ENCODE results near the gene TMEM53. TPM values are rescaled to one million over a fixed set of nuclear protein-coding genes. Genes with fewer than 3 reads are reported as not detected.

TMEM53 gene
- total and polyA plus RNA-seq, 2 experiments from 2014 or later, result 6.9 to 37.4 TPM

GRCh38 chr1:44688760-44689446, 14.6 kb upstream of the TMEM53 start:
- WGBS (ENCODE audit: low lambda C conversion rate, missing lambda C conversion rate), result 82% methylated on average over 12 of the region's 12 CpGs
- Histone ChIP-seq H3K4me3 (no peak overlapping the region), H3K9me2 (replicated peaks; ENCODE audit: insufficient read depth) (no peaks in the 10 kb centered on the region), H2AFZ (no peak overlapping the region), H3K9me3 (ENCODE audit: low read depth) (no peaks in the 10 kb centered on the region), H3K27ac (no peak overlapping the region), H4K20me1 (ENCODE audit: insufficient read depth, poor library complexity, severe bottlenecking) (no peaks in the 10 kb centered on the region), H3K79me2 (no peaks in the 10 kb centered on the region), H3K4me2 (no peak overlapping the region), H3K36me3 (replicated peaks; ENCODE audit: insufficient read depth, low read depth) (no peaks in the 10 kb centered on the region), H3K4me1 (ENCODE audit: insufficient read depth) (no peaks in the 10 kb centered on the region), H3K27me3 (no peaks in the 10 kb centered on the region)
- no peak for TF ChIP-seq EZH2phosphoT487 (IDR thresholded peaks at IDR 0.05; ENCODE audit: low read depth, severe bottlenecking, unreplicated experiment)
- no peak for TF ChIP-seq CTCF (IDR thresholded peaks at IDR 0.05; ENCODE audit: poor library complexity)
- TF ChIP-seq EZH2 (IDR thresholded peaks at IDR 0.05; ENCODE audit: borderline replicate concordance), result no peak
- DNase-seq (ENCODE audit: low spot score), result no peak

GRCh38 chr1:44685881-44686280, 11.6 kb upstream of the TMEM53 start:
- no peak overlapping the region for H2AFZ ChIP-seq
- H3K27me3 ChIP-seq, result no peaks in the 10 kb centered on the region
- H3K27ac ChIP-seq, result no peak overlapping the region
- H3K9me3 ChIP-seq (ENCODE audit: low read depth), result no peaks in the 10 kb centered on the region
- TF ChIP-seq EZH2phosphoT487 (IDR thresholded peaks at IDR 0.05; ENCODE audit: low read depth, severe bottlenecking, unreplicated experiment) (no peak), EZH2 (IDR thresholded peaks at IDR 0.05; ENCODE audit: borderline replicate concordance) (no peak), CTCF (IDR thresholded peaks at IDR 0.05; ENCODE audit: poor library complexity) (no peak)
- 90% methylated on average over 8 of the region's 8 CpGs for WGBS (ENCODE audit: low lambda C conversion rate, missing lambda C conversion rate)
- H3K4me1 ChIP-seq (ENCODE audit: insufficient read depth), result no peaks in the 10 kb centered on the region
- no peak overlapping the region for H3K4me2 ChIP-seq
- H3K4me3 ChIP-seq, result no peak overlapping the region
- no peak for DNase-seq (ENCODE audit: low spot score)
- no peaks in the 10 kb centered on the region for H3K36me3 ChIP-seq (replicated peaks; ENCODE audit: insufficient read depth, low read depth)
- H3K79me2 ChIP-seq, result no peaks in the 10 kb centered on the region
- H3K9me2 ChIP-seq (replicated peaks; ENCODE audit: insufficient read depth), result no peaks in the 10 kb centered on the region
- H4K20me1 ChIP-seq (ENCODE audit: insufficient read depth, poor library complexity, severe bottlenecking), result no peaks in the 10 kb centered on the region

- H3K27me3 ChIP-seq, result no peaks in the 10 kb centered on the region
- no peaks in the 10 kb centered on the region for H3K36me3 ChIP-seq (replicated peaks; ENCODE audit: insufficient read depth, low read depth)
- H3K9me2 ChIP-seq (replicated peaks; ENCODE audit: insufficient read depth), result no peaks in the 10 kb centered on the region
- no peaks in the 10 kb centered on the region for H4K20me1 ChIP-seq (ENCODE audit: insufficient read depth, poor library complexity, severe bottlenecking)
- H3K9me3 ChIP-seq (ENCODE audit: low read depth), result no peaks in the 10 kb centered on the region
- H2AFZ ChIP-seq, result no peak overlapping the region
- H3K4me2 ChIP-seq, result no peak overlapping the region
- DNase-seq (ENCODE audit: low spot score), result no peak
- no peaks in the 10 kb centered on the region for H3K79me2 ChIP-seq
- H3K27ac ChIP-seq, result no peak overlapping the region
- no peaks in the 10 kb centered on the region for H3K4me1 ChIP-seq (ENCODE audit: insufficient read depth)
- no peak overlapping the region for H3K4me3 ChIP-seq
- WGBS (ENCODE audit: low lambda C conversion rate, missing lambda C conversion rate), result 96% methylated on average over 4 of the region's 4 CpGs
- TF ChIP-seq EZH2phosphoT487 (IDR thresholded peaks at IDR 0.05; ENCODE audit: low read depth, severe bottlenecking, unreplicated experiment) (no peak), EZH2 (IDR thresholded peaks at IDR 0.05; ENCODE audit: borderline replicate concordance) (no peak), CTCF (IDR thresholded peaks at IDR 0.05; ENCODE audit: poor library complexity) (no peak)
Observed at GRCh38 chr1:44685218-44685617, 10.9 kb upstream of the TMEM53 start.

Data from hepatocyte (in vitro differentiated cells).